SK-N-SH (cell line): ENCODE results near the gene STK4. TPM values are rescaled to one million over a fixed set of nuclear protein-coding genes. Genes with fewer than 3 reads are reported as not detected.

Experiments used
- CTCF ChIA-PET: fragments of 300-600, 350-600 bp; formaldehyde crosslinking; extraction: SDS; loops from one replicate; lab custom pipeline; 2021; lab: Yijun Ruan, JAX
- POLR2A ChIA-PET: fragments of 350-600 bp; sonication (Branson Sonifier 250); formaldehyde crosslinking; extraction: SDS; loops from one replicate; lab custom pipeline; 2020; ENCODE audit warnings: antibody characterized with exemption, inconsistent platforms; lab: Yijun Ruan, JAX
- DNase-seq: peaks from one replicate; pipeline ENCODE4 v3.0.0; 2012
- H2AFZ ChIP-seq: fragments of 200-600 bp; sonication (generic); 2 replicates; pipeline ENCODE4 v1.8.1; 2016; ENCODE audit warnings: antibody characterized with exemption, mild to moderate bottlenecking, low read depth
- H3F3A ChIP-seq: fragments of 200-600 bp; sonication (generic); replicated peaks from 2 replicates; pipeline ENCODE3; 2016; ENCODE audit warnings: antibody characterized with exemption, mild to moderate bottlenecking; ENCODE audit not compliant: insufficient read depth
- H3K27ac ChIP-seq, 2 experiments: fragments of 200-500 bp in 1 of 2; fragments of 200-600 bp in 1 of 2; sonication (Bioruptor generic) in 1 of 2; sonication (generic), shearing (Covaris generic) in 1 of 2; 2 replicates each; pipeline versions ENCODE4 v1.5.1 to v1.6.1; 2014 to 2016; ENCODE audit warnings: low read depth in 2 of 2, inconsistent platforms in 1 of 2, low read length in 1 of 2, mild to moderate bottlenecking in 1 of 2, mixed read lengths in 1 of 2
- H3K27me3 ChIP-seq: fragments of 200-600 bp; sonication (generic), shearing (Covaris generic); 2 replicates; pipeline ENCODE4 v1.6.1; 2016; ENCODE audit warnings: mixed run types; ENCODE audit not compliant: insufficient read depth
- H3K36me3 ChIP-seq, 2 experiments: fragments of 200-500 bp in 1 of 2; fragments of 200-600 bp in 1 of 2; sonication (Bioruptor generic) in 1 of 2; sonication (generic) in 1 of 2; replicated peaks in 1 of 2; 2 replicates each; pipeline versions ENCODE3 to v1.5.1; 2014 to 2016; ENCODE audit warnings: low read length in 1 of 2, mild to moderate bottlenecking in 1 of 2; ENCODE audit not compliant: insufficient read depth in 2 of 2, control insufficient read depth in 1 of 2
- H3K4me1 ChIP-seq, 2 experiments: fragments of 200-500 bp in 1 of 2; fragments of 200-600 bp in 1 of 2; sonication (Bioruptor generic) in 1 of 2; sonication (generic), shearing (Covaris generic) in 1 of 2; 2 replicates each; pipeline versions ENCODE4 v1.5.1 to v1.6.1; 2014 to 2016; ENCODE audit warnings: low read depth in 1 of 2, low read length in 1 of 2, mixed run types in 1 of 2; ENCODE audit not compliant: insufficient read depth in 2 of 2, control insufficient read depth in 1 of 2
- H3K4me2 ChIP-seq: fragments of 200-600 bp; sonication (generic), shearing (Covaris generic); 2 replicates; pipeline ENCODE4 v1.6.1; 2017; ENCODE audit warnings: mixed run types
- H3K4me3 ChIP-seq, 2 experiments: fragments of 200-500 bp in 1 of 2; fragments of 200-600 bp in 1 of 2; sonication (Bioruptor generic) in 1 of 2; sonication (generic), shearing (Covaris generic) in 1 of 2; 2 replicates each; pipeline versions ENCODE4 v1.5.1 to v1.8.1; 2014 to 2016; ENCODE audit warnings: low read depth in 2 of 2, inconsistent platforms in 1 of 2, low read length in 1 of 2, mild to moderate bottlenecking in 1 of 2, mixed read lengths in 1 of 2, moderate library complexity in 1 of 2
- H3K79me2 ChIP-seq: fragments of 200-600 bp; sonication (generic); 2 replicates; pipeline ENCODE4 v1.8.1; 2017; ENCODE audit warnings: mild to moderate bottlenecking; ENCODE audit not compliant: insufficient read depth
- H3K9ac ChIP-seq: fragments of 200-600 bp; sonication (generic); 2 replicates; pipeline ENCODE4 v1.6.1; 2017; ENCODE audit warnings: mixed run types
- H3K9me2 ChIP-seq: fragments of 200-600 bp; sonication (generic); 2 replicates; pipeline ENCODE4 v1.6.1; 2017; ENCODE audit warnings: mixed run types
- H3K9me3 ChIP-seq: fragments of 200-600 bp; sonication (generic); 2 replicates; pipeline ENCODE4 v1.6.1; 2017; ENCODE audit warnings: mixed run types, mild to moderate bottlenecking, moderate library complexity
- H4K20me1 ChIP-seq: fragments of 200-600 bp; sonication (generic); 2 replicates; pipeline ENCODE4 v1.6.1; 2017; ENCODE audit warnings: mild to moderate bottlenecking, mixed run types; ENCODE audit not compliant: insufficient read depth
- EP300 ChIP-seq, 2 experiments: IDR thresholded peaks; 2 replicates each; pipeline versions ENCODE4 v1.4.0 to v1.6.1; 2012; ENCODE audit warnings: borderline replicate concordance in 1 of 2, low read depth in 1 of 2, low read length in 1 of 2
- FOSL2 ChIP-seq: IDR thresholded peaks from 2 replicates; pipeline ENCODE4 v1.4.0; 2012; ENCODE audit warnings: low read depth, mild to moderate bottlenecking, moderate library complexity, borderline replicate concordance
- FOXJ3 ChIP-seq: sonication (generic); formaldehyde crosslinking; IDR thresholded peaks from 2 replicates; pipeline ENCODE4 v1.5.1; 2020; ENCODE audit warnings: mild to moderate bottlenecking, missing genetic modification reagents
- GABPA ChIP-seq: IDR thresholded peaks from 2 replicates; pipeline ENCODE4 v1.4.0; 2012; ENCODE audit warnings: low read depth, mild to moderate bottlenecking
- GATA2 ChIP-seq: sonication (generic); formaldehyde crosslinking; IDR thresholded peaks from 2 replicates; pipeline ENCODE4 v1.5.0; 2020; ENCODE audit warnings: mild to moderate bottlenecking, missing genetic modification reagents
- JUND ChIP-seq: IDR thresholded peaks from 2 replicates; pipeline ENCODE4 v1.4.0; 2012
- MAX ChIP-seq: IDR thresholded peaks from 2 replicates; pipeline ENCODE4 v1.4.0; 2012; ENCODE audit warnings: low read depth
- MEF2A ChIP-seq: IDR thresholded peaks from 2 replicates; pipeline ENCODE4 v1.4.0; 2012; ENCODE audit warnings: low read depth, borderline replicate concordance
- MXI1 ChIP-seq: IDR thresholded peaks from 2 replicates; pipeline ENCODE4 v1.6.1; 2012; ENCODE audit warnings: mild to moderate bottlenecking, low read depth, low read length, improper control_type of control experiment
- PBX3 ChIP-seq: IDR thresholded peaks from 2 replicates; pipeline ENCODE4; 2012
- RAD21 ChIP-seq: IDR thresholded peaks from 2 replicates; pipeline ENCODE4 v1.6.1; 2012; ENCODE audit warnings: mild to moderate bottlenecking, low read length
- RCOR1 ChIP-seq: fragments of 150-350 bp; IDR thresholded peaks from 2 replicates; pipeline ENCODE4 v1.6.1; 2017; ENCODE audit warnings: antibody characterized with exemption, low read length
- SIN3A ChIP-seq: IDR thresholded peaks from 2 replicates; pipeline ENCODE4 v1.6.1; 2012; ENCODE audit warnings: low read depth, mild to moderate bottlenecking, low read length, moderate library complexity, borderline replicate concordance
- SMC3 ChIP-seq: IDR thresholded peaks from 2 replicates; pipeline ENCODE4 v1.6.1; 2012; ENCODE audit warnings: low read depth, low read length, improper control_type of control experiment
- TAF1 ChIP-seq: IDR thresholded peaks from 2 replicates; pipeline ENCODE4 v1.6.1; 2012; ENCODE audit warnings: low read depth, mild to moderate bottlenecking, low read length, moderate library complexity, borderline replicate concordance
- TCF12 ChIP-seq: IDR thresholded peaks from 2 replicates; pipeline ENCODE4 v1.4.0; 2012
- YY1 ChIP-seq: IDR thresholded peaks from 2 replicates; pipeline ENCODE4 v1.4.0; 2012; ENCODE audit warnings: low read depth, mild to moderate bottlenecking
- WGBS: methylation state at CpG from one replicate; pipeline ENCODE4 v1.1.6; 2017; ENCODE audit warnings: low lambda C conversion rate; 5-methylcytosine and 5-hydroxymethylcytosine counted together
- polyA plus RNA-seq, 3 experiments: library from polyadenylated mRNA; depleted of rRNA; stranded (reverse); fragments of >200 nt; gene quantifications; 2 replicates each; pipeline ENCODE4 v1.2.3, GENCODE V29; 2012
- TF ChIP-seq, protein P1 (sequence below): fragments of 150-350 bp; IDR thresholded peaks from 2 replicates; pipeline ENCODE4 v1.6.1; 2017; ENCODE audit warnings: antibody characterized with exemption, low read length, low read depth, borderline replicate concordance
- TF ChIP-seq, protein P2 (sequence below): fragments of 200-600 bp; sonication (generic); IDR thresholded peaks from 2 replicates; pipeline ENCODE4 v1.6.1; 2017; ENCODE audit warnings: antibody characterized with exemption, mild to moderate bottlenecking, moderate library complexity
- TF ChIP-seq, protein P3 (sequence below): IDR thresholded peaks from 2 replicates; pipeline ENCODE4 v1.4.0; 2012; ENCODE audit warnings: low read depth, borderline replicate concordance

Gene STK4
- polyA plus RNA-seq, 1 of the 3 experiments (the other 2 are of a cell fraction): 11.4 TPM

DNA sequence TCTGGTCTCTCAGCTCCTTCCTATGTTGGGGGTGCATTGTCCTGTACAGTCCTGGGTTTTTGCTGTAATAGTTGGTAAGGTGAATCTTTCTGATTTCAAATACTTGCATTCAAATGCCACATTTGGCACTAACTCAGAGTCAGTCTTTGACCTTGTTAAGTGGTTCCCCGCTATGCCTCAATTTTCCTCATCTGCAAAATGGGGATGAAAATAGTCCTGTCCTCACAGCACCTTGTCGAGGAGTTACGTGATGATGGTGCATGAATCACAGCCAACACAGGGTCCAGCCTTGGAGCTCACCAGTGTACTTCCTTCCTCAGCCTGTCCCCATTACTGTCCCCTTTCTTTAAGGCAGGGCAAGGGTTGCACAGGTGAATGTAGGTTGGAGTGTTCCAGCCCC, 147.6 kb downstream of the STK4 start (continued):
- TF ChIP-seq, protein P1, sequence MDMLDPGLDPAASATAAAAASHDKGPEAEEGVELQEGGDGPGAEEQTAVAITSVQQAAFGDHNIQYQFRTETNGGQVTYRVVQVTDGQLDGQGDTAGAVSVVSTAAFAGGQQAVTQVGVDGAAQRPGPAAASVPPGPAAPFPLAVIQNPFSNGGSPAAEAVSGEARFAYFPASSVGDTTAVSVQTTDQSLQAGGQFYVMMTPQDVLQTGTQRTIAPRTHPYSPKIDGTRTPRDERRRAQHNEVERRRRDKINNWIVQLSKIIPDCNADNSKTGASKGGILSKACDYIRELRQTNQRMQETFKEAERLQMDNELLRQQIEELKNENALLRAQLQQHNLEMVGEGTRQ: no peak
- TF ChIP-seq TAF1 (no peak), YY1 (no peak), FOSL2 (no peak), MEF2A (no peak)
- TF ChIP-seq, protein P2, sequence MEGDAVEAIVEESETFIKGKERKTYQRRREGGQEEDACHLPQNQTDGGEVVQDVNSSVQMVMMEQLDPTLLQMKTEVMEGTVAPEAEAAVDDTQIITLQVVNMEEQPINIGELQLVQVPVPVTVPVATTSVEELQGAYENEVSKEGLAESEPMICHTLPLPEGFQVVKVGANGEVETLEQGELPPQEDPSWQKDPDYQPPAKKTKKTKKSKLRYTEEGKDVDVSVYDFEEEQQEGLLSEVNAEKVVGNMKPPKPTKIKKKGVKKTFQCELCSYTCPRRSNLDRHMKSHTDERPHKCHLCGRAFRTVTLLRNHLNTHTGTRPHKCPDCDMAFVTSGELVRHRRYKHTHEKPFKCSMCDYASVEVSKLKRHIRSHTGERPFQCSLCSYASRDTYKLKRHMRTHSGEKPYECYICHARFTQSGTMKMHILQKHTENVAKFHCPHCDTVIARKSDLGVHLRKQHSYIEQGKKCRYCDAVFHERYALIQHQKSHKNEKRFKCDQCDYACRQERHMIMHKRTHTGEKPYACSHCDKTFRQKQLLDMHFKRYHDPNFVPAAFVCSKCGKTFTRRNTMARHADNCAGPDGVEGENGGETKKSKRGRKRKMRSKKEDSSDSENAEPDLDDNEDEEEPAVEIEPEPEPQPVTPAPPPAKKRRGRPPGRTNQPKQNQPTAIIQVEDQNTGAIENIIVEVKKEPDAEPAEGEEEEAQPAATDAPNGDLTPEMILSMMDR: no peak

DNA sequence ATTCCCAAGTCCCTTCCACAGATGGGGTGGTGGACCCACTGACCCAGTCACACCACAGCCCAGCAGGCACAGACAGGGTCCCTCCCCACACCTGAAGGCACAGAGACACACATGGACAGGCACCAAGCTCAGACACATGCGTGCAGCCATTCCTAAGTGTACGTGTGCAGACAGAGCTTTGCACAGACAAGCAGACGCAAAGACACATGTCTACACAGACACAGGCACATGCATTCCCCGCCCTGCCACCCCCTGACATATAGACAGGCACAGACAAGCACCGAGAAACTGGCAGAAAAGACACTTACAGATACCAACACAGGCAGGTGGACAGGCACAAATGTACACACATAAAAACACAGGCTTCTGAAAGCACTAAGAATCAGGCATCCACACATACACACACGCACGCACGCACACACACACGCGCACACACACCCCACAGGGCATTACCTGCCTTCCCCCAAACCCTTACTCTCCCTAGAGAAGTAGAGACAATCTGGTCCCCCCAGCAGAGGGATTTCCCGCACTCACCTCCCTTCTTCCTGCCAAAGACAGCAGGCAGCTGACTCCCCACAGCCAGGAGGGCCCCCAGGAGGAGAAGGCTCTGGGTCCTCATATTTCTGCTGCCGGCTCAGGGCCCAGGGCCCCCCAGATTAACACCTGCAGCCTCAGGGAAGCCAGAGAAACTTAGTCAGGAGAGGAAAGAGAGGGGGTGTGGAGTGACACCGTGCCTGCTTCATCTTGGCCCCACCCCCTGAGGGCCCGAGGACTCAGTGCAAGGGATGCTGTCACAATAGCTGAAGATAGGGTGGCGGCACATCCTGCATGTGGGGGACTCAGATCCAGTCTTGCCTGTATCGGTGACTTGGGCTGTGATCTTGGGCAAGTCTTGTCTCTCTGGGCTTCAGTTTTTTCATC, 148.4 kb downstream of the STK4 start, which contains the start of gene WFDC5:
Gene WFDC5 (minus strand): TSS at position 710 of the 921 bp plus-strand sequence. CDS start 91 bp downstream, at position 619.
- no peak within 1 kb of the TSS for H3K4me2 ChIP-seq
- no peaks in the 10 kb centered on the region for H3K79me2 ChIP-seq
- no peaks in the 10 kb centered on the region for H3K9me2 ChIP-seq
- H3K9me3 ChIP-seq: no peaks in the 10 kb centered on the region
- no peaks in the 10 kb centered on the region for H3K36me3 ChIP-seq
- POLR2A ChIA-PET: no interaction called here
- no peak within 1 kb of the TSS for H2AFZ ChIP-seq
- no peaks in the 10 kb centered on the region; the same call in 1 of the 2 replicates for H3K27me3 ChIP-seq
- H4K20me1 ChIP-seq: no peaks in the 10 kb centered on the region
- CTCF ChIA-PET: interaction anchor here (1.2 to 13.3 kb wide), 3 partner anchors 20 to 71 kb away, joined by 7 to 158 read pairs (median 20); no protein-coding TSS in a partner anchor
- no peak for TF ChIP-seq TCF12
- TF ChIP-seq MEF2A: no peak
- no peak for TF ChIP-seq EP300 (IDR thresholded peaks at IDR 0.05; ENCODE audit: borderline replicate concordance in 1 of 2, low read depth in 1 of 2, low read length in 1 of 2)
- TF ChIP-seq SMC3: no peak
- no peak for TF ChIP-seq FOXJ3 (CRISPR knock-in tag)
- TF ChIP-seq SIN3A: no peak
- no peak for TF ChIP-seq YY1
- TF ChIP-seq RCOR1: no peak
- TF ChIP-seq MXI1: no peak
- TF ChIP-seq RAD21: no peak
- TF ChIP-seq MAX: no peak
- TF ChIP-seq GABPA: no peak
- TF ChIP-seq, protein P3, sequence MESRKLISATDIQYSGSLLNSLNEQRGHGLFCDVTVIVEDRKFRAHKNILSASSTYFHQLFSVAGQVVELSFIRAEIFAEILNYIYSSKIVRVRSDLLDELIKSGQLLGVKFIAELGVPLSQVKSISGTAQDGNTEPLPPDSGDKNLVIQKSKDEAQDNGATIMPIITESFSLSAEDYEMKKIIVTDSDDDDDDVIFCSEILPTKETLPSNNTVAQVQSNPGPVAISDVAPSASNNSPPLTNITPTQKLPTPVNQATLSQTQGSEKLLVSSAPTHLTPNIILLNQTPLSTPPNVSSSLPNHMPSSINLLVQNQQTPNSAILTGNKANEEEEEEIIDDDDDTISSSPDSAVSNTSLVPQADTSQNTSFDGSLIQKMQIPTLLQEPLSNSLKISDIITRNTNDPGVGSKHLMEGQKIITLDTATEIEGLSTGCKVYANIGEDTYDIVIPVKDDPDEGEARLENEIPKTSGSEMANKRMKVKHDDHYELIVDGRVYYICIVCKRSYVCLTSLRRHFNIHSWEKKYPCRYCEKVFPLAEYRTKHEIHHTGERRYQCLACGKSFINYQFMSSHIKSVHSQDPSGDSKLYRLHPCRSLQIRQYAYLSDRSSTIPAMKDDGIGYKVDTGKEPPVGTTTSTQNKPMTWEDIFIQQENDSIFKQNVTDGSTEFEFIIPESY: no peak
- TF ChIP-seq FOSL2: no peak
- no peak for TF ChIP-seq JUND
- no peak for TF ChIP-seq PBX3
- TF ChIP-seq GATA2: no peak
- TF ChIP-seq, all 33 proteins: peak for 0
- WGBS: 61% methylated on average over 16 of the region's 16 CpGs
- no peak within 1 kb of the TSS for H3K9ac ChIP-seq
- DNase-seq: no peak
- H3F3A ChIP-seq: no peaks in the 10 kb centered on the region
- H3K4me3 ChIP-seq: no peak within 1 kb of the TSS
- no peak within 1 kb of the TSS for H3K27ac ChIP-seq
- H3K4me1 ChIP-seq: no peaks in the 10 kb centered on the region
